HG03442 (cell line): ENCODE data around the gene ADGRL3.

ENCODE experiments used
- ATAC-seq: cut with Tn5 transposase; IDR thresholded peaks from one replicate; pipeline ENCODE4 v1.9.1; 2021; ENCODE audit warnings: mild to moderate bottlenecking, moderate library complexity; ENCODE audit not compliant: unreplicated experiment

ADGRL3 gene

DNA sequence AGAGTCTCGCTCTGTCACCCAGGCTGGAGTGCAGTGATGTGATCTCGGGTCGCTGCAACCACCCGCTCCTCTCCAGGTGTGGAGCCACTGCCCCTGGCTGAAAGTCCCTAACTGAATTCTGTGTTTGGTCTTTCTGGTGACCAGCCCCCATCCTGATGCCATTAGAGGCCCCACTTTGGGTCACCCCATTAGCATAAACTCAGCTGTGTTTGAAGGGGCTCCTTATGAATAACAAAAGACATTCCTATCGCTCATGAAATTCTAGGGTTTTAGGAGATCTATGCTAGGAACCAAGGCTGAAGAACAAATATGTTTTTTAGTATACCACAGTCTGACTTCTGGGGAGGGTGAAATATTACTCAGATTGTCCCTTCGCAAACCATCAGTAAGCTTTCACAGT is 652.9 kb downstream of the ADGRL3 start:
- ATAC-seq = no peak

DNA sequence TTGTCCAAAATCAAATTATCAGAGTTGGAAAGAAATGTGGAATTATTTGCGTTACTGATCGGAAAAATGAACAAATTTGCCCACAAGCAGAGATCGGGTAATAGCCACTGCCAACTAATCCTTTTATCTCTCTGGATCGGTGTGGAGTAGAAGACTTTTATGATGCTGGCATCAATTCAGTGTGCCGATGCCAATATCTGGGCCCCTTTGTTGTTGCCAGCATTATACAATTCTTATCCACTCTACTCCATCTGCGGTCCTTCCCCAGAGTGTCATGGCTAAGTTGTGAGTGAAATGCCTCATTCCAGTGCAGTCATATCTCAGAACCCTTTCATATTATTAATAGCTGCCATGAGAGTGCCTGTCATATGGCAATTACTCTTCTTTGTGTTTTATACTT is 660.2 kb downstream of the ADGRL3 start:
- no peak for ATAC-seq

DNA sequence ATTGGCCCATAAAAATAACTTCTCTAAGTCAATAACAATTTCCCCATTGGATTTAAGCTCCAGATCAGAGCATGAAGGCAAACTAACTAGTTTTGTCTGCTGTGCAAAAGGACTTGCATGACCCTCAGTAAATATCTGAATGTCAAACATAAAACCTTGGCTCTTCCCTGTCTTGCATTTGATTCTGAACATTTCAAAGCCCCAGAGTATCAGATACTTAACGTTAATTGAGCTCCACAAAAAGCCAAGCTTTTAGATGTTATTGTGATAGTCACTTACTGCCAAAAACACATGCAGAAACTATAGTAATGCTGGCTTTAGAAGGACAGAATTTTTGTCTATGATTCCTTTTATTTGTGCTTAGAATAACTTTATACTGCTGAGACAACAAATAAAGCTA is 664.2 kb downstream of the ADGRL3 start:
- ATAC-seq = no peak

- ATAC-seq = no peak
These were observed 666.4 kb downstream of the ADGRL3 start for GRCh38 chr4:61866378-61867030.

- ATAC-seq = no peak
These were observed 672.9 kb downstream of the ADGRL3 start for GRCh38 chr4:61872983-61873382.

DNA sequence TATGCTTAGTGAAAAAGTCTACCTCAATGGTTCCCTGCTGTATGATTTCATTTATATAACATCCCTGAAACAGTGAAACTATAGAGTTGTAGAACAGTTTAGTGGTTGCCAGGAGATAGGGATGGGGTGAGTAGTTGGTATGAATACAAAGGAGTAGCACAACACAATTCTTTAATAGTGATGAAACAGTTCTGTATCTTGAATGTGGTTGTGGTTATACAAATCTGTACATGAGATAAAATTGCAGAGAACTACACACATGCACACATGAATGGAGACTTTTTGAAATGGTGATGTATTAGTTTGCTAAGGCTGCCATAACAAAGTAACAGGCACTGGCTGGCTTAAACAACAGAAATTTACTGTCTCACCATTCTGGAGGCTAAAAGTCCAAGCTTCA is 677.1 kb downstream of the ADGRL3 start:
- ATAC-seq = no peak

GRCh38 chr4:61877893-61878292 is 677.8 kb downstream of the ADGRL3 start:
- no peak for ATAC-seq

GRCh38 chr4:61882381-61882780 is 682.3 kb downstream of the ADGRL3 start:
- no peak for ATAC-seq

DNA sequence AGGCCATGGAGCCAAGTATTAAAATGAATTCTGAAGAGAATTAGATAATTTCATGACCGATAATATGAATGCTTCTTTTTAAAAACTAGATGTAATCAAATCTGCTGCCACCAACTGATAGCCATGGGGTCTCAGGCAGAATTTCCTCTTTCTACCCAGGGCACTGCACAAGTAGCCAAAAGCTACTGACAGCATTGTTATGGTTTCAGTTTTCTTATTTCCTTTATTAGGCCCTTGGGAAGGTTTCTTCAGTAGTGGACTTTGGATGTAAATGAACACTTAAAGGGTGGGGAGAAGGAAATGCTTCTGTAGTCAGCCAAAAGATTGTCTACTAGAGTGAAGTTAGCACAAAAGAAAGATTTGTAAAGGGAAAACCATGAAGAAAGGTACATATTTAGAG is 686.0 kb downstream of the ADGRL3 start:
- no peak for ATAC-seq

- ATAC-seq = no peak
These were observed 689.0 kb downstream of the ADGRL3 start for GRCh38 chr4:61889117-61889516.

DNA sequence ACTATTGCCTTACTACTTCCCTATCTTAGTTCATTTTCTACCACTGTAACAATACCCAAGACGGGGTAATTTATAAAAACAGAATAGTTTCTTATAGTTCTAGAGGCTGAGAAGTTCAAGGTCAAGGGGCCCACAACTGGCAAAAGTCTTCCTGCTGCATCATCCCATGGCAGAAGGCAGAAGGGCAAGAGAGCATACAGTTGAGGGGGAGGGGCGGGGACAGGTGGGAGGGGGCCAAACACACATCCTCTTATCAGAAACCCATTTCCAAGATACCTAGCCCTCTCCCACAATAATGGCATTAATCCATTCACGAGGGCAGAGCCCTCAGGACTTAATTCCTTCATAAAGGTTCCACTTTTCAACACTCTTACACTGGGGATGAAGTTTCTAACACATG is 690.2 kb downstream of the ADGRL3 start:
- no peak for ATAC-seq

GRCh38 chr4:61891953-61892352 is 691.8 kb downstream of the ADGRL3 start:
- ATAC-seq = no peak

DNA sequence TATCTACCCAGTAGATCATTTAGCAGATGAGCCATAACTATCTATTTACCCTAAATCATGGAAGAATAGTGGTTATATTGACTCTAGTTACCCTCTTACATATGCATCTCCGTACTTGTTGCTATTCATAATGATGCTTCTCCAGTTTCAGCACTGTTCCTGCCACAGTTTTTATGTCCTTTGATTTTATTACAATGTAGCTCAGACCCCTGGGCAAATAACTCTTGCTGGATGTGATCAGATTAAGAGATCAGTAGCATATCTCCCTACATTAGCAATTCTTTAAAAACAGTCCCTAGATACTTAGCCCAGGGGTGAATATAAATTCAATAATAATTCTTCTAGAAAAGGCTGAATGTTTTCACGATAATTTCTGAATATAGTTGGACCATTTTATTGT is 696.5 kb downstream of the ADGRL3 start:
- no peak for ATAC-seq

- no peak for ATAC-seq
These were observed 708.9 kb downstream of the ADGRL3 start for GRCh38 chr4:61909031-61909430.

DNA sequence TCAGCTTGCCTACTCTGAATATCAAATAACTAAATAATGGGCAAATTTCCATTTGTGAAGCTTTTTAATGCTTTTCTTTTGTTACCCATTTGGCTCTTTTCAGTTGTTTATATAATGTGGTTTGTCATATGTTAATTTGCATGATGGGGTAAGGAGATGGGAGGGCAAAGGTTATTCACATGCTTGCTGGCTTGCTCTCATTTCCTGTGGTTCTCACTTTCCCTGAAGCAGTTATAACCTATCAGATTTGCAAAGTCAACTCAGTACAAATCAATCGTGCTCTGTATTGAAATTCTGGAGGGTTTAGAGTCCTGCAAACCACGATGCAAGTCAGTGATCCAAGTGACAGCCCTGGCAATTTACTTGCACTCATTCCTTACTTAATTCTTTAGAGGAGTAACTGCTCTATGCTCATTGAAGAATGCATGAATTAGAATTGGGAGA is 711.2 kb downstream of the ADGRL3 start:
- ATAC-seq = no peak

DNA sequence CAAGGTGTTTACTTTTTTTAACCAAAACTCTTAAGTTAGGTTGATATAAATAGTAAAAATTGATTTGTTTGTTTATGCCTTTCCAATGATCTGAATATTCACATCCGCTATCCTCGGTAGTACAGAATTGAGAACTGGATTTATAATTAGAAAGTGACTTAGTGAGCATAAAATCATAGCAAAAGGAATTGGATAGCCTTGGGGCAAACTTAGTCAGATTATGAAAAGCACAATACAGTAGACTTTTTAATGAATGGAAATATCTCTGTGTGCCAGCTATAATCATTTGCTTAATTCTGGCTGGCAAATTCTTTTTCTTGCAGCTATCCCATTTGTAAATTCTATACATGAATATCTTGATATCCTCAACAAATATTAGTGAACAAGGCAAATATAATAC is 713.5 kb downstream of the ADGRL3 start:
- ATAC-seq = no peak

DNA sequence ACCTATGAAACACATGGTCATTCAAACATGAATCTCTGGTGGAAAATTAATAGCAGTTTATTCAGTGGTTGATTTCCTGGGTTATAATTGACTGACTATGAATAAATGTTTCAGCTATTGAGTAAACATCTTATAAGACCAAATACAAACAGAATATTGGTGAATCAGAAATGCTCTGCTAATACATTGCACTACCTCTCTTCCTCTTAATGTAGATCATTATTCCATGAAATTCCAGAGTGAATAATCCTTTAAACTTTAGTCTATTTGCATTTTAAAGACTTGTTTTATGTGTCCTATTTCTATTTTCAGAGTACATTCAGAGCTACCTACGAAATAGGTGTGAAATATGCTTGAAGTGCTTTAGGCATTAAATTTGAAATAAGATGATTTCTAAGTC is 715.4 kb downstream of the ADGRL3 start:
- ATAC-seq = no peak

DNA sequence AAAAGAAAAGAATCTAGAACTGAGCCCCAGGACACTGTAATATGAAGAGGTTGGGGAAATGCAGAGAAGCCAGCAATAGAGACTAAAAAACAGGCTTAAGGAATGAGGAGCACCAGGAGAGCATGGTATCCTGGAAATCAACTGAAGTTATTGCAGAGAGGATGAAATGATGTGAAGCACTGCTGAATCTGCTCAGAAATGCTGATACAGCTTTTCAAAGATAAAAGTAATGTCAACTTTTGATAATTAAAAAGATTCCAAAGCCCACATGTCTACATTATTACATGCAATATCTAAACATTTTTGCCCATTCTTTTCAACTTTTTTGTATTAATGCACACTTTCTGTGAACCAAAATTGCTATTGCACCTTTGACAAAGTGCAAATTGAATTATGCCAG is 718.4 kb downstream of the ADGRL3 start:
- ATAC-seq = no peak

- no peak for ATAC-seq
These were observed 718.9 kb downstream of the ADGRL3 start for GRCh38 chr4:61918987-61919386.

DNA sequence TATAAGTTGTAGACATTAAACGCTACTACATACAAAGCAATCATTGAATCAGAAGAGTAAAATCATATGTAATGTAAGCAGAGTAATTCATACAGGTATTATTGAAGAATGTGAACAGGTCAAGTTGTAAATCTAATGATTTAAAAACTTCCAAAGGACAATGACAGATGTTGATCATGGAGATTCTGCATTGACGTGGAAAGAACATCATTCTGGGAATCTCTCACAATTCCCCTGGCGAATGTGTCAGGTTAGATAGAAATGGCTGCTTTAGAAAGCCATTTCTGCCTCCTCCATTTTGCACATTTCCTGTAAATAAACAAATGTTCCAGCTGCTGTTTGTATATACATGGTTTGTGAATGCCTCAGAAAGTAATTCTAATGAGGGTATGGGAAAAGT is 719.4 kb downstream of the ADGRL3 start:
- no peak for ATAC-seq

- no peak for ATAC-seq
These were observed 721.8 kb downstream of the ADGRL3 start for GRCh38 chr4:61921920-61922319.

- ATAC-seq = no peak
These were observed 722.6 kb downstream of the ADGRL3 start for GRCh38 chr4:61922766-61923165.

DNA sequence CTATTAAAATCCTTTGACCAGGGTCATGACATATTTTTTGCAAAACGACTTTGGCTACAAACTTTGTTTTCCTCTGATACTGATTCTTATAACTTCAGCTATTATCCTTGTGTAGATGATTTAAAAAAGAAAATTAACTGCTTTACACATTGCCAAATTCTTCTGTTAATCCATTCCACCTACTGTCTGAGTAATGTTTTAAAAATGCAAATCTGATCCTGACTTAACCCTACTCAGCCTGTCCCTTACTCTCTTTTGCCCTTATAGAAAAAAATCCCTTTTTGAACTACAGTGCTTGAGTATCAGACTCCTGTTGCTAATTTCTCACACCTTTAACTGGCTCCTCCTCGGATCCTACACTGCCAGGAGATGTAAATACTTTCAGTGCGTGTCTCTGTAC is 723.1 kb downstream of the ADGRL3 start:
- no peak for ATAC-seq
